Hematopoietic multipotent progenitor cell treated with erythropoietin and hydrocortisone succinate and interleukin-3 and kit ligand, for 4 days (in vitro differentiated cells): Measurements from ENCODE around the gene ADAMTS7.

Experiments used
- DNase-seq: peaks from one replicate; pipeline ENCODE4 v3.0.0-alpha.2; 2015

The ADAMTS7 gene

DNA sequence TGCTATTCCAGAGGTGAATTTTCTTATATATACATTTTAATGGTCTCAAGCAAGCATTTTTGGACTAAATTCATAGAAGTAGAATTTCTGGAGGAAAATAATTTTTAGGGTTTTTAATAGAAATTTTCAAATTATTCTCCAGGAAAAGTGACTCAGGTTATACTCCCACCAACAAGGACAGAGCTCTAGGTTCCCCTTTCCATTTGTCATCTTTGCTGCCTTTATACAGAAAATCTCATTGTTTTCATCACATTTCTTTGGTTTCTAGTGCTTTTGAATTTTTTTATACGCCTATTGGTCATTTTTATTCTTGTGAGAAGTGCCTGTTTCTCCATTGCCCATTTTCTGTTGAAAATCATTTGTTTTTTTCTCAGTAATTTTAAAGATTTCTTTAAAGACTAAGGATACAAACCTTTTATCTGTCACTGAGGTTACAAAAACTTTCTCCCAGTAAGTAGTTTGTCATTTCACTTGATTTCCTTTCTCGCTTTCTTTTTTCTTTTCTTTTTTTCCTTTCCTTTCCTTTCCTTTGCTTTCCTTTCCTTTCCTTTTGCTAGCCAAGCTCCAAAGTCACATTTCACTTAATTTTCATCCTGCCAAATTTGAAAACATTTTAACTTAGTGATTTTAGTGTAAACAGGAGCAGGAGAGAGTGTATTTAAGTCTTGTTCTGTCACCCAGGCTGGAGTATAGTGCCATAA is 93.2 kb downstream of the ADAMTS7 start:
- no peak for DNase-seq

DNA sequence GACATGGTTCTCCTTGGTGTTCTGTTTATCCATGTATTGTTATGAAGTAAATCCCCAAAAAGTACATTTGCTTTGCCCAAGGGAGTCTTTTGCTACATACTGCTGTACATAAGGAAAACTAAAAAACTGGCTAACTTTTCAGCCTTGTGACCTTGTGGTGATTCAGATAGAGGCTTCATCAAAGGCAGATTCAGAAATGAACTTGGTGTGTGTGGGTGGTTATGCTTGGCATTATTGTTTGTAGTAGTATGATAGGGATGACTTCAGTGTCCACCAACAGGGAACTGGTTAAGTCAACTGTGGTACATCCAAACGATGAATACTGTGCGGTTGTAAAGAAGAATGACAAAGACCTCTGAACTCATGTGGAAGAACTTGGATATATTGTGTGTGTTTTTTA is 94.6 kb downstream of the ADAMTS7 start:
- DNase-seq: no peak

DNA sequence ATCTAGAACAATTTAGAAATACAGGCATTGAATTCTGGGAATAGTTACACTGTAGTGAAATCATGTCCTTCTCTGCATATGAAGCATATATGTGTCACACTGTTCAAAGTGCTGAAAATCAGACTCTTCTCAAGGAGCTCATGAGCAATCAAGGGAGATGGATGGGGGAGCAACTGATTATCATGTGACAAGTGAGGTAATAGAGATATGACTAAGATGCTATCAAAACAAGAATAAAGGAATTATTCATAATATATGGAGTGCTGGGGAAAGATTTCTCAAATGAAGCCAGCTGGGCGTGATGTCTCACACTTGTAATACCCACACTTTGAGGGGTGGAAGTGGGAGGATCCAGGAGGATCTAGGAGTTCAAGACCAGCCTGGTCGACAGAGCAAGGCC is 95.3 kb downstream of the ADAMTS7 start:
- DNase-seq: no peak

DNA sequence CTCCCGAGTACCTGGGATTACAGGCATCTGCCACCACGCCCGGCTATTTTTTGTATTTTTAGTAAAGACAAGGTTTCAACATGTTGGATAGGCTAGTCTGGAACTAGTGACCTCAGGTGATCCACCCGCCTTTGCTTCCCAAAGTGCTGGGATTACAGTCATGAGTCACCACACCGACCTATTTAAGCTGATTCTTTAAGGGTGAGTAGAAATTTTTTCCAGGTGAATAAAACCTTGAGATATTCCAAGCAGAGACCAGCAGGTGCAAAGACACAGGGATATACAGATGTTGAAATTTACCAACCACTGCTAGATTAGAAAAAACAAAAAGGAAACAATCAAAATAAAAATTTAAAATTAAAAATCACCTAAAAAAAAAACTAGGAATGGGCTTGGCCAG is 95.8 kb downstream of the ADAMTS7 start:
- no peak for DNase-seq

DNA sequence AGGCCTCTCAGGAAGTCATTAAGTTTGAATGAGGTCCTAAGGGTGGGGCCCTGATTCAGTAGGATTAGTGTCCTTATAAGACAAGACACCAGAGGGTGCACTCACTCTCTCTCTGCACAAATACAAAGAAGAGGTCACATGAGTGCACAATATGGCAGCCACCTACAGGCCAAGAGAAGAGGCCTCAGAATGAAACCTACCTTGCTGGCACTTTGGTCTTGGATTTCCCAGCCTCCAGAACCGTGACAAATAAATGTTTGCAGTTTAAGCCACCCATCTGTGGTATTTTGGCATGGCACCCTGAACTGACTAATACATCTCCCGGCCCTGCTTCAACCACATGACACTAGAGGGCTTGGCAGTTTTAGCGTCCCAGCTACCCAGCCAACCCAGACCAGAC is 96.4 kb downstream of the ADAMTS7 start:
- peak; percentile 63 for DNase-seq

DNA sequence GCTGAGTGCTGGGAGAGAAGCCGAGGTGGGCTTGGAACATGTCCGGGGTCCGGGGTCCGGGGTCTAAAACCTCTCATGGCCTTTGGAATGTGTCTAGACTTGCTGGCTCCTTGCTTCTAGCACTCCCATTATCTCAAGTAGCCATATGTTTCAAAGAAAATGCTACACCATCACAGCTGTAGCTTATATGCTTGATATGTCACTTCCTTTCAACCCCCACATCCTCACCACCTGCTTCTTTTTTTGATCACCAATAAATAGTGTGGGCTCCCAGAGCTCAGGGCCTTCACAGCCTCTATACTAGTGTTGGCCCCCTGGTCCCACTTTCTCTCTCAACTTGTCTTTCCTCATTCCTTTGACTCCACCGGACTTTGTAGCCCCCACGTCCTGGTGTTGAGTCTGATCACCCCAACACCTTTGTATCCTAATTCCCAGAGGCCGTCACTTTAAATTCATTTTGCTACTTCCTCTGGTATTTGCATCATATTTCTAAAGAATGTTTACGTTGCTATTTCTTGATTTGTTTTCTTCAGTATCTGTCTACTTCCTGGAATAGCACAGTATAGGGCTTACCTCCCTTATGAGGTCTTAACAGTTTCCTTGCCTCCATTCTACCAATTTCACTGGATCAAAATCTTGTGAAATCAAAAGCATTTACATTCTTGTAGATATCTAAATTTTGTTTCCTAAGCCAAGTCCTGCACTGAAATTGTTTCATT is 98.3 kb downstream of the ADAMTS7 start:
- no peak for DNase-seq

DNA sequence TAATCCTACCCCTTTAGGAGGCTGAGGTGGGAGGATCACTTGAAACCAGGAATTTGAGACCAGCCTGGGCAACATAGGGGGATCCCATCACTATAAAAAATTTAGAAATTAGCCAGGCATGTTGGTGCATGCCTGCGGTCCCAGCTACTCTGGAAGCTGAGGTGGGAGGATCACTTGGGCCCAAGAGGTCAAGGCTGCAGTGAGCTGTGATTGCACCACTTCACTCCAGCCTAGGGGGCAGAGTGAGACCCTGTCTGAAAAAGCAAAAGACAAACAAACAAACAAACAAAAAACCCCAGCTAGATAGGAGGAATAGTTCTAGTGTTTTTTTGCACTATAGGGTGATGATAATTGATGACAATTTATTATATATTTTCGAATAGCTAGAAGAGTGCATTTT is 99.6 kb downstream of the ADAMTS7 start:
- no peak for DNase-seq

DNA sequence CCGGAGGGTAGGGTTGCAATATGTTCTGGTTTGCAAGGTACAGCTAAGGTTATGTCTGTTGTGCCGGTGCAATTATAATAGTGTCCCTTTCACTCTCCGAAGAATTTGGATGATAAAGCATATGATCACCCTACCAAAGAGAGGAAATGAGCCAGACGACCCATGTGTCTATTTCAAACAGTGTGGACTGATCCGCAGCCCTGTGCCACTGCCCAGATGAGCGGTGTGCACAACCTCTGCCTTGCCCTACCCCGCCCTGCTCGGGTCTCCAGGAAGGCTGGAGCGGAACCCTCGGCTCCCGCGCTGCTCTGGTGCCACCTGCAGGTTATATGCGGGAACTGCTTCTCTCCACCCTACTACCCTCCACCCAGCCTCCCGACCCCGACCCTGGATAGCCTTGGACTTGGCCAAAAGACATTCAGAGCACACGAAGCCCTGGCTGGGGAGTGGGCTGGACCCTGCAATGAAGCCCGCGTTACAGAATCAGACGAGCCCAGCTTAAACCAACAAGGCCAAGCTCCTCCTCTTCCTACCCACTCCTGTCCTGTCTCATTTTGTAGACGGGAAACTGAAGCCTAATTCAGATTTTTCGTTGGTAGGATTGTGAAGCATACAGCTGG is 101.9 kb downstream of the ADAMTS7 start:
- DNase-seq: peak; percentile 83
